HG02885 (cell line): ENCODE data around the gene MCM3AP.
"Not testable (repeated sequence)": the region's sequence is repeated elsewhere in the genome, so short reads cannot be mapped to it uniquely, and the experiment has no call there.

ENCODE experiments used
- ATAC-seq: cut with Tn5 transposase; IDR thresholded peaks from one replicate; pipeline ENCODE4 v1.9.1; 2021; ENCODE audit warnings: mild to moderate bottlenecking; ENCODE audit not compliant: unreplicated experiment, poor library complexity

The MCM3AP gene

GRCh38 chr21:46246345-46246744 is 39.1 kb downstream of the MCM3AP start:
- no peak for ATAC-seq

GRCh38 chr21:46245213-46245915 is 40.0 kb downstream of the MCM3AP start:
- no peak for ATAC-seq

- no peak for ATAC-seq
Observed at GRCh38 chr21:46244602-46245001, 40.8 kb downstream of the MCM3AP start.

GRCh38 chr21:46243960-46244361 is 41.5 kb downstream of the MCM3AP start:
- no peak for ATAC-seq

GRCh38 chr21:46243325-46243724 is 42.1 kb downstream of the MCM3AP start:
- no peak for ATAC-seq

GRCh38 chr21:46241577-46241976 is 43.8 kb downstream of the MCM3AP start:
- ATAC-seq = not testable (repeated sequence)

- ATAC-seq = no peak
Observed at GRCh38 chr21:46239817-46240325, 45.5 kb downstream of the MCM3AP start.

- ATAC-seq = no peak
Observed at GRCh38 chr21:46237474-46237873, 47.9 kb downstream of the MCM3AP start.

- no peak for ATAC-seq
Observed at GRCh38 chr21:46234436-46234950, 50.9 kb downstream of the MCM3AP start.

GRCh38 chr21:46229923-46230260 is 55.5 kb downstream of the MCM3AP start:
- ATAC-seq = no peak

- ATAC-seq = peak; percentile 26
Observed at GRCh38 chr21:46229133-46229922, 56.1 kb downstream of the MCM3AP start.

- peak; percentile 89 for ATAC-seq
Observed at GRCh38 chr21:46228345-46229051, 56.9 kb downstream of the MCM3AP start, which contains the start of gene LSS. LSS (minus strand) TSS chr21:46228774; CDS start chr21:46228745, 29 bp downstream.

- no peak for ATAC-seq
Observed at GRCh38 chr21:46227811-46228344, 57.5 kb downstream of the MCM3AP start.

- no peak for ATAC-seq
Observed at GRCh38 chr21:46226920-46227599, 58.4 kb downstream of the MCM3AP start.

- ATAC-seq = no peak
Observed at GRCh38 chr21:46226146-46226545, 59.3 kb downstream of the MCM3AP start.

- ATAC-seq = not testable (repeated sequence)
Observed at GRCh38 chr21:46223661-46224060, 61.8 kb downstream of the MCM3AP start.

GRCh38 chr21:46223217-46223616 is 62.2 kb downstream of the MCM3AP start:
- no peak for ATAC-seq

GRCh38 chr21:46222436-46223116 is 62.8 kb downstream of the MCM3AP start:
- ATAC-seq = no peak
